Caco-2 (cell line): ENCODE data around the gene AKAP11. TPM values are rescaled to one million over a fixed set of nuclear protein-coding genes. Genes with fewer than 3 reads are reported as not detected.

Source experiments
- BruUV-seq: library from RNA; stranded (reverse); fragments of 400-500 nt; replicated peaks from 2 replicates; lab custom pipeline; 2021; lab: Mats Ljungman, UMichigan
- CTCF ChIA-PET: fragments of 300-600 bp; sonication (Branson Sonifier 250); formaldehyde crosslinking; loops from one replicate; lab custom pipeline; 2022; ENCODE audit warnings: antibody characterized with exemption; lab: Charles Lee
- POLR2A ChIA-PET: fragments of 300-600 bp; sonication (Branson Sonifier 250); formaldehyde crosslinking; loops from one replicate; lab custom pipeline; 2022; ENCODE audit warnings: antibody characterized with exemption; lab: Charles Lee
- DNase-seq, 2 experiments: peaks; one replicate each; pipeline versions ENCODE4 v3.0.0 to v3.0.0-alpha.2; 2020 to 2022
- H3K27me3 ChIP-seq: replicated peaks from 2 replicates; pipeline ENCODE4 v1.6.0; 2011; ENCODE audit warnings: low read length; ENCODE audit not compliant: control insufficient read depth, insufficient read depth
- H3K36me3 ChIP-seq: 2 replicates; pipeline ENCODE4 v1.5.1; 2011; ENCODE audit warnings: low read length; ENCODE audit not compliant: control insufficient read depth, insufficient read depth
- H3K4me1 ChIP-seq: fragments of 250-450 bp; sonication (Bioruptor Pico); 2 replicates; pipeline ENCODE4 v1.5.1; 2020; ENCODE audit warnings: mild to moderate bottlenecking
- H3K4me3 ChIP-seq: 2 replicates; pipeline ENCODE4 v1.5.1; 2011; ENCODE audit warnings: low read depth, mild to moderate bottlenecking, control low read depth, low read length
- H3K9me3 ChIP-seq: fragments of 250-450 bp; sonication (Bioruptor Pico); 2 replicates; pipeline ENCODE4 v1.5.1; 2020; ENCODE audit warnings: mild to moderate bottlenecking, moderate library complexity
- H3K27ac Mint-ChIP-seq: one replicate; pipeline ENCODE4 v1.8.0; 2022; ENCODE audit warnings: mixed read lengths; ENCODE audit not compliant: unreplicated experiment
- H3K27me3 Mint-ChIP-seq: one replicate; pipeline ENCODE4 v1.8.0; 2022; ENCODE audit warnings: mixed read lengths; ENCODE audit not compliant: insufficient read depth, unreplicated experiment
- H3K36me3 Mint-ChIP-seq: one replicate; pipeline ENCODE4 v1.8.0; 2022; ENCODE audit warnings: mild to moderate bottlenecking, mixed read lengths; ENCODE audit not compliant: insufficient read depth, unreplicated experiment
- H3K4me1 Mint-ChIP-seq: one replicate; pipeline ENCODE4 v1.8.0; 2022; ENCODE audit warnings: low read depth, mixed read lengths; ENCODE audit not compliant: unreplicated experiment
- H3K4me3 Mint-ChIP-seq: one replicate; pipeline ENCODE4 v1.8.0; 2022; ENCODE audit warnings: mild to moderate bottlenecking, moderate library complexity, mixed read lengths; ENCODE audit not compliant: unreplicated experiment
- H3K9me3 Mint-ChIP-seq: one replicate; pipeline ENCODE4 v1.8.0; 2022; ENCODE audit warnings: mixed read lengths; ENCODE audit not compliant: unreplicated experiment
- intact Hi-C: fragments of 100-400 bp; cut with micrococcal nuclease; formaldehyde crosslinking; loops from one replicate; pipeline ENCODE4 v1.10.0; 2022; ENCODE audit not compliant: unreplicated experiment
- total RNA-seq: library from RNA; stranded (reverse); gene quantifications from 2 replicates; pipeline ENCODE4 v1.2.3, GENCODE V29; 2022
- TF ChIP-seq, protein P1 (sequence below), 2 experiments: fragments of 200-600 bp in 1 of 2; IDR thresholded peaks; 1 replicate in 1 of 2; 2 replicates in 1 of 2; pipeline versions ENCODE4 v1.5.1 to v1.8.0; 2011 to 2022; ENCODE audit warnings: antibody characterized with exemption in 1 of 2, control low read depth in 1 of 2, inconsistent platforms in 1 of 2, low read depth in 1 of 2, low read length in 1 of 2, mild to moderate bottlenecking in 1 of 2, moderate library complexity in 1 of 2; ENCODE audit not compliant: insufficient read depth in 1 of 2, severe bottlenecking in 1 of 2, unreplicated experiment in 1 of 2

Gene AKAP11
- total RNA-seq, 1 experiment from 2014 or later: 28.6 TPM

GRCh38 chr13:42333613-42334328 lies 61.8 kb downstream of the AKAP11 start:
- peak in 1 of 2 experiments; percentile 29 for DNase-seq
- no peaks in the 10 kb centered on the region for H3K9me3 ChIP-seq
- no peaks in the 10 kb centered on the region for H3K4me1 ChIP-seq
- H3K9me3 Mint-ChIP-seq: no peaks in the 10 kb centered on the region
- H3K27me3 Mint-ChIP-seq: no peaks in the 10 kb centered on the region
- no peaks in the 10 kb centered on the region for H3K36me3 ChIP-seq
- no peaks in the 10 kb centered on the region for H3K36me3 Mint-ChIP-seq
- H3K4me3 ChIP-seq: no peak overlapping the region
- no peaks in the 10 kb centered on the region for H3K27me3 ChIP-seq
- no TSS peak for BruUV-seq
- POLR2A ChIA-PET: no interaction called here
- H3K4me3 Mint-ChIP-seq: no peak overlapping the region
- H3K27ac Mint-ChIP-seq: no peak overlapping the region
- TF ChIP-seq, protein P1, sequence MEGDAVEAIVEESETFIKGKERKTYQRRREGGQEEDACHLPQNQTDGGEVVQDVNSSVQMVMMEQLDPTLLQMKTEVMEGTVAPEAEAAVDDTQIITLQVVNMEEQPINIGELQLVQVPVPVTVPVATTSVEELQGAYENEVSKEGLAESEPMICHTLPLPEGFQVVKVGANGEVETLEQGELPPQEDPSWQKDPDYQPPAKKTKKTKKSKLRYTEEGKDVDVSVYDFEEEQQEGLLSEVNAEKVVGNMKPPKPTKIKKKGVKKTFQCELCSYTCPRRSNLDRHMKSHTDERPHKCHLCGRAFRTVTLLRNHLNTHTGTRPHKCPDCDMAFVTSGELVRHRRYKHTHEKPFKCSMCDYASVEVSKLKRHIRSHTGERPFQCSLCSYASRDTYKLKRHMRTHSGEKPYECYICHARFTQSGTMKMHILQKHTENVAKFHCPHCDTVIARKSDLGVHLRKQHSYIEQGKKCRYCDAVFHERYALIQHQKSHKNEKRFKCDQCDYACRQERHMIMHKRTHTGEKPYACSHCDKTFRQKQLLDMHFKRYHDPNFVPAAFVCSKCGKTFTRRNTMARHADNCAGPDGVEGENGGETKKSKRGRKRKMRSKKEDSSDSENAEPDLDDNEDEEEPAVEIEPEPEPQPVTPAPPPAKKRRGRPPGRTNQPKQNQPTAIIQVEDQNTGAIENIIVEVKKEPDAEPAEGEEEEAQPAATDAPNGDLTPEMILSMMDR (IDR thresholded peaks at IDR 0.05; ENCODE audit: insufficient read depth in 1 of 2, low read depth in 1 of 2, low read length in 1 of 2, severe bottlenecking in 1 of 2, unreplicated experiment in 1 of 2): peak; percentile 46 to 66
- intact Hi-C loops: loop anchor here (1.0 to 5.0 kb wide), 2 partner anchors 145 to 384 kb away; no protein-coding TSS in a partner anchor
- CTCF ChIA-PET: interaction anchor here (0.5 to 1.4 kb wide), 4 partner anchors 84 to 403 kb away, joined by 3 to 56 read pairs (median 3); no protein-coding TSS in a partner anchor
- H3K4me1 Mint-ChIP-seq: no peaks in the 10 kb centered on the region

DNA sequence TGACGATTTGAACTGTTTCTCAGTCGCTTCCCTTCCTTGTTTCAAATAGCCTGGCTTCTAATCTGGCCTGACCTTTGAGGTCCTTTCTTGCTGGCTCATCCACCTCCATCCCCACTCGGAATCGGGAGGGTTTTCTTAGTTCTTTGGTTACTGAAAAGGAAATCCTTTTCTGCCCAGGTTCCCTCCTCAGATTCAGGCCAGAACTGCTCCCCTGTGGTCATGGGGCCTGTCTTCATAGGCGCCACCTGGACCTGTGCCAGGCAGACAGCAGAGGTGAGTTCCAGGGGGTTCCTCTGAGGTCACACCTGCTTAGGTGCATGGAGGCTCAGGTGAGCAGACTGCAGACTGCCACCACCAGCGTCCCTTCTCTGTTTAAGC lies 62.4 kb downstream of the AKAP11 start:
- no peak overlapping the region for H3K27ac Mint-ChIP-seq
- Histone ChIP-seq H3K4me1 (no peaks in the 10 kb centered on the region), H3K36me3 (no peaks in the 10 kb centered on the region), H3K4me3 (no peak overlapping the region), H3K27me3 (no peaks in the 10 kb centered on the region), H3K9me3 (no peaks in the 10 kb centered on the region)
- H3K27me3 Mint-ChIP-seq: no peaks in the 10 kb centered on the region
- TF ChIP-seq, protein P1 (IDR thresholded peaks at IDR 0.05; ENCODE audit: insufficient read depth in 1 of 2, low read depth in 1 of 2, low read length in 1 of 2, severe bottlenecking in 1 of 2, unreplicated experiment in 1 of 2): peak in 1 of 2 experiments; percentile 2
- no TSS peak for BruUV-seq
- ChIA-PET POLR2A (no interaction called here), CTCF (interaction anchor here (0.5 to 1.4 kb wide), 4 partner anchors 83 to 402 kb away, joined by 3 to 56 read pairs (median 3); no protein-coding TSS in a partner anchor)
- no peak for DNase-seq
- H3K4me1 Mint-ChIP-seq: no peaks in the 10 kb centered on the region
- H3K4me3 Mint-ChIP-seq: no peak overlapping the region
- intact Hi-C loops: loop anchor here (1.0 to 5.0 kb wide), 2 partner anchors 144 to 383 kb away; no protein-coding TSS in a partner anchor
- H3K36me3 Mint-ChIP-seq: no peaks in the 10 kb centered on the region
- no peaks in the 10 kb centered on the region for H3K9me3 Mint-ChIP-seq

- ChIA-PET POLR2A (no interaction called here), CTCF (no interaction called here)
- no peak overlapping the region for H3K4me3 ChIP-seq
- Mint-ChIP-seq H3K27ac (no peak overlapping the region), H3K4me1 (no peaks in the 10 kb centered on the region), H3K27me3 (no peaks in the 10 kb centered on the region), H3K9me3 (no peaks in the 10 kb centered on the region), H3K4me3 (no peak overlapping the region), H3K36me3 (no peaks in the 10 kb centered on the region)
- TF ChIP-seq, protein P1 (IDR thresholded peaks at IDR 0.05; ENCODE audit: insufficient read depth in 1 of 2, low read depth in 1 of 2, low read length in 1 of 2, severe bottlenecking in 1 of 2, unreplicated experiment in 1 of 2): no peak
- intact Hi-C loops: no loop called here
- H3K9me3 ChIP-seq: no peaks in the 10 kb centered on the region
- no TSS peak for BruUV-seq
- no peaks in the 10 kb centered on the region for H3K4me1 ChIP-seq
- no peak for DNase-seq
- no peaks in the 10 kb centered on the region for H3K27me3 ChIP-seq
- no peaks in the 10 kb centered on the region for H3K36me3 ChIP-seq
Measured at GRCh38 chr13:42337808-42338600, 66.1 kb downstream of the AKAP11 start.
